Progenitor cell of endocrine pancreas (in vitro differentiated cells): ENCODE data around the gene ST8SIA6. TPM values are rescaled to one million over a fixed set of nuclear protein-coding genes. Genes with fewer than 3 reads are reported as not detected.

ENCODE experiments used
- DNase-seq: peaks from one replicate; pipeline ENCODE4 v3.0.0; 2021; ENCODE audit warnings: low spot score; ENCODE audit not compliant: unreplicated experiment
- H3K27ac Mint-ChIP-seq: 2 replicates; pipeline ENCODE4 v1.8.0; 2021; ENCODE audit warnings: mild to moderate bottlenecking, moderate library complexity, mixed read lengths
- H3K27me3 Mint-ChIP-seq: 2 replicates; pipeline ENCODE4 v1.8.0; 2021; ENCODE audit warnings: mixed read lengths
- H3K36me3 Mint-ChIP-seq: 2 replicates; pipeline ENCODE4 v1.8.0; 2022; ENCODE audit warnings: mixed read lengths; ENCODE audit not compliant: insufficient read depth
- H3K4me1 Mint-ChIP-seq: 2 replicates; pipeline ENCODE4 v1.8.0; 2021; ENCODE audit warnings: low read depth, mixed read lengths
- H3K4me3 Mint-ChIP-seq: 2 replicates; pipeline ENCODE4 v1.8.0; 2021; ENCODE audit warnings: low read depth, mild to moderate bottlenecking, moderate library complexity, mixed read lengths
- H3K9me3 Mint-ChIP-seq: 2 replicates; pipeline ENCODE4 v1.8.0; 2021; ENCODE audit warnings: low read depth, mixed read lengths
- total RNA-seq: library from RNA; stranded (reverse); gene quantifications from 2 replicates; pipeline ENCODE4 v1.2.1, GENCODE V29; 2021
- TF ChIP-seq, protein P1 (sequence below): fragments of 200-600 bp; sonication (generic); IDR thresholded peaks from one replicate; pipeline ENCODE4 v1.5.0; 2021; ENCODE audit warnings: antibody characterized with exemption, mild to moderate bottlenecking; ENCODE audit not compliant: unreplicated experiment

Gene ST8SIA6
- total RNA-seq, 1 donor from 2014 or later = 0.36 TPM

DNA sequence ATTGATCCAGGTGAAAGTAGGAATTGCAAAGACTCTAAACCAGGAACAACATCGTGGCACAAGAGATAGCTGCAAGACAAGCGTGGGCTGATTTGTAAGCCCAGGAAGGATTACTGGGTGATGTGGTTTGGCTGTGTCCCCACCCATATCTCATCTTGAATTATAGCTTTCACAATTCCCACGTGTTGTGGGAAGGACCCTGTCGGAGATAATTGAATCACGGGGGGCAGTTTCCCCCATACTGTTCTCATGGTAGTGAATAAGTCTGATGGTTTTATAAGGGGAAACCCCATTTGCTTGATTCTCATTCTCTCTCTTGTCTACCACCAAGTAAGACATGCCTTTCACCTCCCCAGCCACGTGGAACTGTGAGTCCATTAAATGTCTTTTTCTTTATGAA lies 59.5 kb downstream of the ST8SIA6 start:
- no peak overlapping the region for H3K4me3 Mint-ChIP-seq
- H3K27ac Mint-ChIP-seq = no peak overlapping the region
- no peaks in the 10 kb centered on the region for H3K27me3 Mint-ChIP-seq
- H3K36me3 Mint-ChIP-seq = no peaks in the 10 kb centered on the region
- no peaks in the 10 kb centered on the region for H3K9me3 Mint-ChIP-seq
- peaks cover 7% of the 10 kb centered on the region for H3K4me1 Mint-ChIP-seq
- TF ChIP-seq, protein P1, sequence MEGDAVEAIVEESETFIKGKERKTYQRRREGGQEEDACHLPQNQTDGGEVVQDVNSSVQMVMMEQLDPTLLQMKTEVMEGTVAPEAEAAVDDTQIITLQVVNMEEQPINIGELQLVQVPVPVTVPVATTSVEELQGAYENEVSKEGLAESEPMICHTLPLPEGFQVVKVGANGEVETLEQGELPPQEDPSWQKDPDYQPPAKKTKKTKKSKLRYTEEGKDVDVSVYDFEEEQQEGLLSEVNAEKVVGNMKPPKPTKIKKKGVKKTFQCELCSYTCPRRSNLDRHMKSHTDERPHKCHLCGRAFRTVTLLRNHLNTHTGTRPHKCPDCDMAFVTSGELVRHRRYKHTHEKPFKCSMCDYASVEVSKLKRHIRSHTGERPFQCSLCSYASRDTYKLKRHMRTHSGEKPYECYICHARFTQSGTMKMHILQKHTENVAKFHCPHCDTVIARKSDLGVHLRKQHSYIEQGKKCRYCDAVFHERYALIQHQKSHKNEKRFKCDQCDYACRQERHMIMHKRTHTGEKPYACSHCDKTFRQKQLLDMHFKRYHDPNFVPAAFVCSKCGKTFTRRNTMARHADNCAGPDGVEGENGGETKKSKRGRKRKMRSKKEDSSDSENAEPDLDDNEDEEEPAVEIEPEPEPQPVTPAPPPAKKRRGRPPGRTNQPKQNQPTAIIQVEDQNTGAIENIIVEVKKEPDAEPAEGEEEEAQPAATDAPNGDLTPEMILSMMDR = no peak
- DNase-seq = no peak

DNA sequence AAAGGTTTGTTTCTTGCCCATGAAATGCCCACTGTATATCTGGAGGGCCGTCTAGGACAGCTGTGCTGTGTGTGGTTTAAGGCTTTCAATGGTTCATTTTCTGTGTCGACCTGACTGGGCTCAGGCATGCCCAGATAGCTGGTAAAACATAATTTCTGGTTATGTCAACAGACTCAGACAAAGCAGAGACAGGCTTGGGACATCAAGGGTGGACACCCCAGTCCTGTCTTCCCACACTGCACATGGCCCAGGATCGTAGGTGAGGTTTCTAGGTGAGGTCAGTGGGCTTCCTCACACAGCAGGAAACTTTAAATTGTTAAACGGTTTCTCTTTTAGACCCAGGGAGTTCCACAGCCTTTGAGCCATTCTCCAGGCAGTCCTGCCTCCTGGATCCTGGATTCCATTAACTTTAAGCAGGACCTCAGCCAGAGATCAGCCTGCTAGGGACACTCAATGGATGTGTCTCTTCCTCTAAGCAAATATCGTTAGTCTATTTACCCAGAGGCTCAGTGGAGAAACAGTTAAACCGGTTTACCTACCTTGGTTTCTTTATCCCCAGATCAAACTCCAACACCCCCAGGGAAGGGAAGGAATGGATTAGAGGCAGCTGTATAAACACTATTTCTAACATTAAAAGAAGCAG lies 66.4 kb downstream of the ST8SIA6 start:
- Mint-ChIP-seq H3K27me3 (no peaks in the 10 kb centered on the region), H3K27ac (peak overlapping the region; percentile 87), H3K9me3 (peaks cover 7% of the 10 kb centered on the region), H3K4me3 (peak overlapping the region; percentile 1), H3K36me3 (peaks cover 8% of the 10 kb centered on the region), H3K4me1 (peaks cover 36% of the 10 kb centered on the region)
- DNase-seq = no peak
- TF ChIP-seq, protein P1 = no peak

DNA sequence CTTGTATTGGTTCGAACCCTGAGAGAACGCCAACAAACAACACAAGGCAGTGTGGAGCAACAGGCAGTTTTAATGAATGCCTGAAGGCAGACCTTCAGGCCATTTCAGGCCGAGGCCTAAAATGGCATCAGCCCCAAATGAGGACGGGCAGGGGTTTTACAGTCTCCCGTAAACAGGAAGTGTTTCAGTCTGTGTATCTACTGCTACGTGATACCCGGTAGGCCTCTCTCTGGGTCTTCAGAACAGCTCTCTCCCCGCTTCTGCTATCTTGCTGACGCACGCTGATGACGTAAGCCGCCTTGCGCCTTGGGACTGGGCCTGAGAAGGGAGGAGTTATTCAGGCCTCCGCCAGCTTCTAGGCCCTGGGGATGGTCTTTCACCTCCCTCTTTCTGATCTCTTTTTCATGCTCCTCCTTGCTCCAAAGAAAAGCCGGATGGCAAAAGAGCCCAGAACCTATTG lies 67.7 kb downstream of the ST8SIA6 start:
- Mint-ChIP-seq H3K27ac (peak overlapping the region; percentile 74), H3K27me3 (no peaks in the 10 kb centered on the region), H3K36me3 (peaks cover 8% of the 10 kb centered on the region), H3K4me3 (no peak overlapping the region), H3K4me1 (peaks cover 37% of the 10 kb centered on the region), H3K9me3 (peaks cover 7% of the 10 kb centered on the region)
- no peak for DNase-seq
- TF ChIP-seq, protein P1 = no peak

DNA sequence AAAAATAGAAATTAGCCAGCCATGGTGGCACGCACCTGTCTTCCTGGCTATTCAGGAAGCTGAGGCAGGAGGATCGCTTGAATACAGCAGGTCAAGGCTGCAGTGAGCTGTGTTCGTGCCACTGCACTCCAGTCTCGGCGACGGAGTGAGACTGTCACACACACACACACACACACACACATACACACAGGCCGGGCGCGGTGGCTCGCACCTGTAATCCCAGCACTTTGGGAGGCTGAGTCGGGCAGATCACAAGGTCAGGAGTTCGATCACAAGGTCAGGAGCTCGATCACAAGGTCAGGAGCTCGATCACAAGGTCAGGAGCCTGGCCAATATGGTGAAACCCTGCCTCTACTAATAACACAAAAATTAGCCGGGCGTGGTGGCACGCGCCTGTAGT lies 68.4 kb downstream of the ST8SIA6 start:
- no peaks in the 10 kb centered on the region for H3K27me3 Mint-ChIP-seq
- DNase-seq = no peak
- no peak overlapping the region for H3K27ac Mint-ChIP-seq

DNA sequence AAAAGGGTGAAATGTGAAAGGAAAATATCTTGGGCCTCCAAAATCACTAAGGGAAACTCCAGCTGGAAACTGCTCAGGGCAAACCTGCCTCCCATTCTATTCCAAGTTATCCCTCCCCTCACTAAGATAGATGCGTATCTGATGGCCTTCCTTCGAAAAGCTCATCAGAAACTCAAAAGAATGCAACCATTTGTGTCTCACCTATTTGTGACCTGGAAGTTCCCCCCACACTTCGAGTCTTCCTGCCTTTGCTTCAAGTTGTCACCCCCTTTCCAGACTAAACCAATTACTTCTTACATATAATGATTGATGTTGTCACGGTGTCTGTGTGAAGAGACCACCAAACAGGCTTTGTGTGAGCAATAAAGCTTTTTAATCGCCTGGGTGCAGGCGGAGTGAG lies 69.3 kb downstream of the ST8SIA6 start:
- TF ChIP-seq, protein P1 = no peak
- Mint-ChIP-seq H3K4me1 (peaks cover 48% of the 10 kb centered on the region), H3K9me3 (peaks cover 7% of the 10 kb centered on the region), H3K27me3 (no peaks in the 10 kb centered on the region), H3K4me3 (no peak overlapping the region), H3K36me3 (peaks cover 8% of the 10 kb centered on the region), H3K27ac (peak overlapping the region; percentile 74)
- DNase-seq = no peak

More for the DNA sequence above, 68.4 kb downstream of the ST8SIA6 start:
- TF ChIP-seq, protein P1 = no peak
- Mint-ChIP-seq H3K9me3 (peaks cover 7% of the 10 kb centered on the region), H3K4me3 (no peak overlapping the region), H3K4me1 (peaks cover 39% of the 10 kb centered on the region), H3K36me3 (peaks cover 8% of the 10 kb centered on the region)
